ENCODE data around the gene CIB2.

Gene CIB2

DNA sequence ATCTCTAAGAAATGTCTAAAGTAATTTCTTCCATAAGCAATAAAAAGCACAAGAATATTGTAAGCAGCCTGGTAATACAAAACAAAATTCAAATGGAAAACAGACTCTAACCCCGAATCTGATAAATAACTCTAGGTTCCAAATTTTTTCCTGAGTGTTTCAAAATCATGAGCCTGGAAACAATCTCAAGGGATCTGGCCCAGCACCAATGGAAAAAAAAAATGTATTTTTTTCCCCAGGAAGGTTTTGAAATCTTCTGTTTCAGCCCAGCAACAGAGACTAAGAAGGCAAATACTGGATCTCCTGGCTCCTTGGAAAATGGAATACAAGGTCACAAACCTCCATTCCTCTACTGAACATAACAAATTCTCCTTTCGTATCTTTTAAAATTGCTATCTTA lies 66.7 kb downstream of the CIB2 start:
- no peak for DNase-seq

DNA sequence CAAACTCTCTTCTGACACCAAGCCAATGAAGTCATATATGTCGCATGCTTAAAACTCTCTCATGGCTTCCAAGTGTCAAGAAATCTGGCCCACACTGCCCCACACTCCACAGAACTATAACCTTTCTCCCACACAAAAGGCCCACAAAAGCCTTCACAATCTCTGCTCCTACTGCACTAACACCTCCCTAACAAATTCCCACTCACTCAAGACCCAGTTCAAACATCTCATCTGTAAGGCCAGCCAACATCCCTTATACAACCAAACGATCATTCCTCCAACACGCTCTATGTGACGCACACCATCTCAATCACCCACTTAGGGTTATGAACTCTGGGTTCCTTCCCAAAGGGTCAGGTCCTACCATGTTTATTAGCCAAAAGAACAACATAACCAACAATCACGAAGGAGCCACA lies 67.3 kb downstream of the CIB2 start:
- DNase-seq = no peak

DNA sequence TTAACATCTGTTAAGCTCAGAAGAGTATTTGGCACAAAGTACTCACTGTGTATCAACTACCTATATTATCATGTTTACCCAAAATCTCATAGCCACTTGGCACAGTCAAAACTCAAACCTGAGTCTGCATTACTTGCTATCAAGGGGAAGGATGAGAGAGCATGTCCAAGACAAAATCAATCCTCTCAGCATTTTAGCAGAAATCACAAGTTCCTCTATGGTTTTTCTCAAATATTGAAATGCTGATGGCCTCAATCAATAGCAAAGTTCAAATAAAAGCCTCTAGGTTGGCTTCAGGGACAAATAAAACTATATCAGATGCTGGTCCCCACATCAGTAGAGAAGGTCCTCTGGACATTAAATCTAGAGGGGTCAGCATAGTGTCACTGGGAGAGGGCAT lies 68.0 kb downstream of the CIB2 start:
- DNase-seq = no peak

DNA sequence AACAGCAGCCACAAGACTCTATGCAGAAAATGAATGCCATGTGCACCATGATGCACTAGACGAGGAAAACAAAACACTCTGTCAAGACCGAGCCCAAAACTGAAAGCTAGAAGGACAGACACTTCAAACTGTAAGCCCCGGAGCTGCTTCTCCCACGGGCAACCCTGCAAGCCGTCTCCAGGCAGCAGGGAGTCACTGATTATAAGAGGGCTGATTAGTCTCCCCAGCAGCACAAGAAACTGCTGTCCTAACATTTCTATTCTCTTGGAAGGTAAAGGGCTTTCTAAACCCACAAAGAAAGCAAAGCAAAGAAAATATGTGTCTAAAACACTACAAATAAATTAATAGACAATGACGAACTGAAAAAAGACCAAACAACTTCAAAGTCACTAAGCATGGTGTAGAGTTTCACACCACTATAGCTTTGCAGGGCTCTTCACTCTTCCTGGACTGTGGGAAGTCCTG lies 69.2 kb downstream of the CIB2 start:
- DNase-seq = peak; percentile 82

DNA sequence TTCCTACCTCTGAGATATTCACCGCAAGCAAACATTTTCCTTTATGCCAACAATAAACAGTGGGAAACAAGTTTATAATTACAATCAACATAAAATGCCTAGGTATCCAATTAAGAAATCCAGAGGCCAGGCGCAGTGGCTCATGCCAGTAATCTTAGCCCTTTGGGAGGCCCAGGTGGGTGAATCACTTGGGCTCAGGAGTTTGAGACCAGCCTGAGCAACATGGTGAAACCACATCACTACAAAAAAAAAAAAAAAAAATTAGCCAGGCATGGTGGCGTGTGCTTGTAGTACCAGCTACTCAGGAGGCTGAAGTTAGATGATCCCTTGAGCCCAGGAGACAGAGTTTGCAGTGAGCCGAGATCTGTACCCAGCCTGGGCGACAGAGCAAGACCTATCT lies 71.0 kb downstream of the CIB2 start:
- DNase-seq = peak; percentile 66

DNA sequence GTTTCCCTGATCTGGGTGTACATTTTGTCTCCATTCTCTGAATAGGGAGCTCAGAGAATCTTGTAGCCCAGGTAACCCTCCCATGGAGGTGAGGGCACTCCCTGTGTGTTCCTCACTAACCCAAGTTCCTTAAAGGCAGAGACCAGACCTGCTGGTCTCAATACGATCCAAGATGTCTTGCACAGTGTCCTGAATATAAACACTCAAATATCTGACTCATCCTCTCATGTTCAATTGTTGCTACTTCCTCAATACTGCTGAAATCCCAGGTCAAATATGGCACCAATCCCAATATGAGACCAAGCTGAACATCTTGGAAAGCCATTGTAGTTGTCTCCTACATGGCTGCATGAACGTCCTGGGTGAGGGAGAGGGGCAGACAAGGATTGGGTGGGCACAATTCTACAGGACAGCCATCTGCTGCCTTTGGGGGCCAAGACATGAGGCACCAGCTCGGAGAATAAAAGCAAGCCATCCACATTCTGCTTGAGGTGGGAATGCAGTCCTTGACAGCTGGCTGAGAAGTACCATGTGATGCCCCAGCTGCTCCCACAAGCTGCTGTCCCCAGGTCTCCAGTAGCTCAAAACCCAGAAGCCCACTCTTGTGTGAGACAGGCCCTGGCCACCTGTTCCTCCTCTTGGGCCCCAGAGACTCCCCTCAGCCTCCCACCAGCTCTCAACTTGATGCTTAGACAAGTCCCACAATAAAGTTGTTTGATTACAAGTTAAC lies 72.0 kb downstream of the CIB2 start:
- peak; percentile 60 for DNase-seq

DNA sequence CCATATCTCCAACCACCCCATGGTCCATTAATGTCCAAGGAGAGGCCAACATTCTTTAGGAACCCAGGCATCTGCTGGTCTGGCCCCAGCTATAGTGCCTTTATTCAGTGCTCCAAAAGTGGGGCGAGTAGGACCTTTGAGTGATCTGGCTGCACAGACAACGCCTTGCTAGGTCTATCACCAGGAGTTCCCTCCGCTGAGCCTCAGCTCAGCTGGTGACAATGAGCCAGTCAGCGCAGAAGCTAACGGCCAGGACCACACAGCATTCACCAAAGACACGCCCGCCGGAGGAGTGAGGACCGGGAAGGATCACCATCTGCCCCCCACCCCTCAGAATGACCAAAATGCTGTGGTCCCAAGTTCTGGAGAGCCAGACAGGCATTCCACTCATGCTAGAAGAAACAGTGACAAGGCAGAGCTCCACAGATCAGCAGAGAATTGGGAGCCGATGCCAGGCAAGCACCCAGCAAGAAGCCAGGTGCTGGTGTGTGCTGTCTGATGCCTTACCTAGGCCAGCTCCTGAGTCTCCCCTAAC lies 72.8 kb downstream of the CIB2 start:
- peak; percentile 57 for DNase-seq

DNA sequence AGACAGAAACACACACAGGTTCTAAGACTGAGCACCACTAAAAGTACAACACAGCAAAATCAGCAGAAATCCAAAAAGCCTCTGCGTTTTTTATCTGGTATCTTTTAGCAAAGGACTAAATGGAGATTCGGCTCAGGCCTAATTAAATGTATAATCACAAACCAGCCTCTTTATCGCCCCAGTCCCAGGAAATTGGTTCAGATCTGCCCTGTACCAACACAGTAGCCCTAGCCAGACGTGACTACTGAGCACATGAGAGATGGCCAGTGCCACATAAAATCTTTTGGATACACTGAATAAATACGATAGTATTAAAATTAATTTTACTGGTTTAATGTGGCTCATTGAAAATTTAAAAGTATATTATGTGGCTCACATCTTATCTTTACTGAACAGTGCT lies 73.4 kb downstream of the CIB2 start:
- no peak for DNase-seq

DNA sequence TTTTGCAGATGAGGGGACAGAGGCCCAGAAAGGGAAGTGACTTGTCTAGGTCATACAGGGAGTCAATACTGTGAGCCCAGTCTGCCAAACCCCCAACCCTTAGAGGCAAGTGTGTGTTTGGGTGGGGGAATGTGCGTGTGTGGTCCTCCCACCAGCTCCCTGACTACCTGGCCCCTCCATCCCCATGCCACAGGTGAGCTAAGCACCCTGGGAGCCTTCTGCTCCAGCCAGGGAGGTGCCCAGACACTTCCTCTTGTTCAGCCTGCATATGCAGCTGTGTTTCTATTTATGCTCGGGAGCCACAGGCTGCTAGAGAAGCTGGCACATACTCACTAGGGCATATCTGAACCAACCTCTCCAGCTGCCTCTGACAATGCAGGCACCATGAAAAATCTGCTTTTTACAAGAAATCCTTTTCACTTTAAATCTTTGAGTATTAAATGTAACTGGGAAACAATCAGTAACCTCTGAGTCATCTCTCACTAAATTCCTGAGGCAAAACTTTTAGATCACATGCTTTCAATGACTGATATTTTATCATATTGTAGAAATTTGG lies 74.5 kb downstream of the CIB2 start:
- no peak for DNase-seq

DNA sequence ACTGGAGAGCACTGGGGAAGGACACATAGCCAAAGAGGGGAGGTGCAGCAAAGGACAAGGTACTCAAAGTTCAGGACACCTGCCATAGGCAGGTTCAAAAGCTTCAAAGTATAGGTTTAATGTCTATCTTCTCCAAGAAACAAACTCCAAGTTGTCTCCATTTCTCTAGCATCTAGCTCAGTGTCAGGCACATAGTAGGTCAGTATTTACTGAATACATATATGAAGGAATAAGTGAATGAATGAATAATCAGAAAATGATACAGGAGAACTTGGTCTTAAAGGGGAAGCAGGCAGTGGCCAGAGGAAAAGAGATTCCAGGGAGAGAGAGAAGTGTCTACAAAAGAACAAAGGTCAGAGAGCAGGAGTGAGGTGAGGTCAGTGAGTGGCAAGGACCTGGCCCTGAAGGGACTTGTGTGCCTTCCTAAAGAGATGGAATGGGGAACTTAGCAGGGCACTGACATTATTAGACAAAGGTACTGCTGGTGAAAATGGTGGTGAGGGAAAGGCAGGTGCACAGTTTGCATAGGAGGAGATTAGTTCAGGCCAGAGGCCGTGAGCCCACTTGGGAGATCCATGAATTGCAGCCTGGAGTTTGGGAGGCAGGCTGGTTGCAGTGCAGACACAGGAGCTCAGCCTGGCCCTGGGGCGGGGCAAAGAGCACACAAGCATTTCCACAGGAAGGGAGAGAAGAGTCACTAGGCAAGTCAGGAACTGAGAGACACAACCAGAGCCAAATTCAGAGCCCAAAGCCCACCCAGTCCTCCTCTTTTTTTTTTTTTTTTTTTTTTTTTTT lies 75.1 kb downstream of the CIB2 start:
- peak; percentile 76 for DNase-seq

DNA sequence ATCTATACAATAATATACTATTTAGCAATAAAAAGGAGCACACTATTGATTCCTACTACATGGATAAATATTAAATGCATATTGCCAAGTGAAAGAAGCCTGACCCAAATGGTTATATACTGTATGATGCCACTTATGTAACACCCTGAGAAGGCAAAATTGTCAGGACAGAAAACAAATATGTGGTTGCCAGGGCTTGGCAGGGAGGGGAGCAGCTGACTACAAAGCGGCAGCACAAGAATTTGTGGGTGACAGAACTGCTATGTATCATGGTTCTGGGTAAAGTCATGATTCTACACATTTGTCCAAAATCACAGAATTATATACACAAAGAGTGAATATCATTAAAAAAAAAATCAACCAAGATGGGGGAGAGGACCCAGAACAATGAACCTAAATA lies 76.3 kb downstream of the CIB2 start:
- DNase-seq = no peak

Measured in activated effector memory CD4-positive, alpha-beta T cell treated with anti-CD3 and anti-CD28 coated beads, Interleukin-2, amount 50 U/mL, for 16 hours (primary cell).